Thymus (tissue), 11 donors: ENCODE measurements around the gene NUPR1. TPM values are rescaled to one million over a fixed set of nuclear protein-coding genes. Genes with fewer than 3 reads are reported as not detected.
A peak's percentile ranks its signal among the peaks of the same experiment; 100 is the strongest.

Experiments
- DNase-seq, 9 donors: peaks; one replicate each; pipeline ENCODE4 v3.0.0-alpha.2; 2013; ENCODE audit warnings: low spot score in 9 of 9, low read depth in 6 of 9, missing footprints in 1 of 9
- H3K27ac ChIP-seq, 2 donors: one replicate each; pipeline ENCODE4 v1.5.1; 2013; ENCODE audit warnings: control low read depth in 1 of 2, low read depth in 1 of 2, low read length in 1 of 2, mild to moderate bottlenecking in 1 of 2, moderate library complexity in 1 of 2
- H3K27me3 ChIP-seq, 2 donors: one replicate each; pipeline ENCODE4 v1.5.1; 2013; ENCODE audit warnings: low read length in 1 of 2; ENCODE audit not compliant: control insufficient read depth in 2 of 2, insufficient read depth in 1 of 2
- H3K36me3 ChIP-seq, 2 donors: one replicate each; pipeline ENCODE4 v1.5.1; 2013; ENCODE audit warnings: low read length in 1 of 2, mild to moderate bottlenecking in 1 of 2, moderate library complexity in 1 of 2; ENCODE audit not compliant: control insufficient read depth in 2 of 2, insufficient read depth in 2 of 2
- H3K4me1 ChIP-seq, 2 donors: one replicate each; pipeline ENCODE4 v1.5.1; 2013; ENCODE audit warnings: low read length in 2 of 2; ENCODE audit not compliant: control insufficient read depth in 2 of 2, insufficient read depth in 2 of 2
- H3K4me3 ChIP-seq, 2 donors: one replicate each; pipeline ENCODE4 v1.5.1; 2013; ENCODE audit warnings: low read length in 2 of 2, control low read depth in 1 of 2, mild to moderate bottlenecking in 1 of 2
- H3K9me3 ChIP-seq, 2 donors: one replicate each; pipeline ENCODE4 v1.5.1; 2013; ENCODE audit warnings: low read length in 1 of 2, mild to moderate bottlenecking in 1 of 2; ENCODE audit not compliant: control insufficient read depth in 2 of 2, insufficient read depth in 1 of 2
- WGBS: extraction: QIAGEN DNeasy Blood & Tissue Kit; methylation state at CpG from one replicate; pipeline ENCODE4 v1.1.7; 2013; 5-methylcytosine and 5-hydroxymethylcytosine counted together
- polyA plus RNA-seq: library from polyadenylated mRNA; stranded (reverse); fragments of 200-250 nt; gene quantifications from one replicate; pipeline ENCODE4 v1.2.3, GENCODE V29; 2013
- total RNA-seq: library from RNA; stranded (reverse); fragments of 120-200 nt; gene quantifications from one replicate; pipeline ENCODE4 v1.2.4, GENCODE V29; 2013
- donor health status: healthy.

The NUPR1 gene
- total and polyA plus RNA-seq, 2 donors: 29.6 to 294 TPM

GRCh38 chr16:28561557-28562187, 22.9 kb upstream of the NUPR1 start:
- no peak for DNase-seq
- no peak overlapping the region for H3K27ac ChIP-seq
- H3K27me3 ChIP-seq: no peaks in the 10 kb centered on the region
- WGBS: 91% methylated on average over 7 of the region's 7 CpGs
- H3K4me1 ChIP-seq: no peaks in the 10 kb centered on the region
- peaks cover 13 to 20% of the 10 kb centered on the region in 2 donors for H3K36me3 ChIP-seq
- H3K4me3 ChIP-seq: no peak overlapping the region
- H3K9me3 ChIP-seq: peaks cover 0 to 5% of the 10 kb centered on the region in 2 donors

GRCh38 chr16:28558456-28558855, 19.7 kb upstream of the NUPR1 start:
- peaks cover 13 to 18% of the 10 kb centered on the region in 2 donors for H3K36me3 ChIP-seq
- H3K4me3 ChIP-seq: no peak overlapping the region
- DNase-seq: no peak
- H3K27me3 ChIP-seq: no peaks in the 10 kb centered on the region
- peaks cover 6 to 11% of the 10 kb centered on the region in 2 donors for H3K4me1 ChIP-seq
- H3K9me3 ChIP-seq: no peaks in the 10 kb centered on the region
- WGBS: 97% methylated on average over 3 of the region's 3 CpGs
- H3K27ac ChIP-seq: no peak overlapping the region

- Histone ChIP-seq H3K27me3 (no peaks in the 10 kb centered on the region), H3K36me3 (peaks cover 13 to 18% of the 10 kb centered on the region in 2 donors), H3K27ac (no peak overlapping the region), H3K9me3 (no peaks in the 10 kb centered on the region), H3K4me3 (no peak overlapping the region), H3K4me1 (peaks cover 6 to 14% of the 10 kb centered on the region in 2 donors)
- no peak for DNase-seq
- 97% methylated on average over 2 of the region's 2 CpGs for WGBS
Measured at GRCh38 chr16:28556914-28557320, 18.1 kb upstream of the NUPR1 start.

GRCh38 chr16:28555561-28555960, 16.8 kb upstream of the NUPR1 start:
- 94% methylated on average over 2 of the region's 2 CpGs for WGBS
- Histone ChIP-seq H3K27ac (no peak overlapping the region), H3K4me1 (peaks cover 6 to 14% of the 10 kb centered on the region in 2 donors), H3K9me3 (no peaks in the 10 kb centered on the region), H3K27me3 (no peaks in the 10 kb centered on the region), H3K36me3 (peaks cover 13 to 18% of the 10 kb centered on the region in 2 donors), H3K4me3 (no peak overlapping the region)
- DNase-seq: no peak

GRCh38 chr16:28554634-28555423, 16.1 kb upstream of the NUPR1 start:
- no peak for DNase-seq
- H3K27me3 ChIP-seq: no peaks in the 10 kb centered on the region
- H3K36me3 ChIP-seq: peaks cover 12 to 18% of the 10 kb centered on the region in 2 donors
- 94% methylated on average over 15 of the region's 15 CpGs for WGBS
- peaks cover 6 to 14% of the 10 kb centered on the region in 2 donors for H3K4me1 ChIP-seq
- peak overlapping the region; percentile 46 to 62 for H3K4me3 ChIP-seq
- H3K27ac ChIP-seq: no peak overlapping the region
- no peaks in the 10 kb centered on the region for H3K9me3 ChIP-seq

DNA sequence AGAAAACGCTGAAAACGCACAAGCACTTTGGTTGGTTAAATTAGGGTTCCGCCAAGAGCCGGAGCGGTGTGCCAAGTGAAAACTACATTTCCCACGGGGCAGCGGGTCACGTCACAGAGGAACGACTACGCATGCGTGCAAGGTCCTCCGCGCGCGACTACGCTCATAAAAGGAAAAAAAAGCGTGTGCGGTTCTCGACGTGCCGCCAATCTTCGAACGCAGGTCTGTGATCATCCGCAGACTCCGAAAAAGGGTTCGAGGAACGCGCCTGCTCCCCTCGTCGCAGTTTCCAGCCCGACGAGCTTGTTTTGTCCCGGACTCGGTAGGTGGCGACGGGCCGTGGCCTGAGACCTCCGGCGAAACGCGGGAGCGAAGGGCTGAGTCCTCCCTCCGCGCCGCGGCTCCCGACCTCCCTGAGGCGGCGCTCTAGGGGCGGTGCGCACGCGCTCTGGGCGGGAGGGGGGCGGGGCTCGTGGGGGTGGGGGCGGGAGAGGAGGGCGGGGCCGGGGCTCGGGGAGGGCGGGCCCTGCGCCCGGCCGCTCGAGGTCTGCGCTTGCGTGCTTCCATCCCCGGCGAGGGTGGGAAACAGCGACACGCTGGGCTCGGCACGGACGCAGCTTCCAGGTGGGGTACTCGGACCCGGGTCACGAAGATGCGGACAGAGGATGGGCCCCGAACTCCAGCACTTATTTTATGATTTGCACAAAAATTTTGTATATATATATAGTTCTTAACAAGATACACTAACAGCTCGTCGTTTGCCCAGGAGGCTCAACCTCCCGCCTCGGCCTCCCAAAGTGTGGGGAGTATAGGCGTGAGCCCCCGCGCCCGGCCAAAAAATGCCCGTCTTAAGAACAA, 15.2 kb upstream of the NUPR1 start, which contains the start of gene SGF29:
SGF29 (plus strand) TSS at position 145 of the 858 bp plus-strand sequence. CDS start 27,150 bp downstream, outside the sequence.
- Histone ChIP-seq H3K27me3 (no peaks in the 10 kb centered on the region), H3K4me1 (peaks cover 6 to 14% of the 10 kb centered on the region in 2 donors), H3K36me3 (peaks cover 6 to 15% of the 10 kb centered on the region in 2 donors), H3K4me3 (peak within 1 kb of the TSS; percentile 62 to 68), H3K9me3 (no peaks in the 10 kb centered on the region), H3K27ac (peak within 1 kb of the TSS; percentile 97 to 98)
- WGBS: 4% methylated on average over 84 of the region's 88 CpGs
- DNase-seq: peak; percentile 91 to 98 (median 95)

GRCh38 chr16:28549301-28549899, 10.6 kb upstream of the NUPR1 start:
- H3K9me3 ChIP-seq: no peaks in the 10 kb centered on the region
- H3K36me3 ChIP-seq: no peaks in the 10 kb centered on the region
- DNase-seq: peak in 1 of 9 donors; percentile 53
- H3K4me1 ChIP-seq: peaks cover under 1 to 5% of the 10 kb centered on the region in 2 donors
- H3K4me3 ChIP-seq: no peak overlapping the region
- WGBS: 43% methylated on average over 11 of the region's 11 CpGs
- H3K27ac ChIP-seq: no peak overlapping the region
- H3K27me3 ChIP-seq: peaks cover 0 to 3% of the 10 kb centered on the region in 2 donors

GRCh38 chr16:28548306-28548802, 9.6 kb upstream of the NUPR1 start:
- Histone ChIP-seq H3K27ac (no peak overlapping the region), H3K36me3 (no peaks in the 10 kb centered on the region), H3K4me3 (no peak overlapping the region), H3K4me1 (peaks cover 0 to 6% of the 10 kb centered on the region in 2 donors), H3K27me3 (peaks cover 0 to 3% of the 10 kb centered on the region in 2 donors), H3K9me3 (no peaks in the 10 kb centered on the region)
- WGBS: 93% methylated on average over 14 of the region's 14 CpGs
- DNase-seq: no peak
